Esophagus (tissue), 2 donors: Measurements from ENCODE around the gene FFAR4. TPM values are rescaled to one million over a fixed set of nuclear protein-coding genes. Genes with fewer than 3 reads are reported as not detected.

Experiments used
- H3K27ac ChIP-seq, 2 donors: one replicate each; pipeline ENCODE4 v1.5.1; 2013; ENCODE audit warnings: low read depth in 2 of 2, mild to moderate bottlenecking in 2 of 2, inconsistent platforms in 1 of 2, low read length in 1 of 2, moderate library complexity in 1 of 2
- H3K27me3 ChIP-seq, 2 donors: one replicate each; pipeline ENCODE4 v1.6.1; 2013; ENCODE audit warnings: low read length in 2 of 2, control low read depth in 1 of 2, mild to moderate bottlenecking in 1 of 2; ENCODE audit not compliant: insufficient read depth in 2 of 2, control insufficient read depth in 1 of 2
- H3K36me3 ChIP-seq, 2 donors: one replicate each; pipeline ENCODE4 v1.6.1; 2013; ENCODE audit warnings: low read length in 1 of 2; ENCODE audit not compliant: control insufficient read depth in 2 of 2, insufficient read depth in 2 of 2
- H3K4me1 ChIP-seq, 2 donors: one replicate each; pipeline ENCODE4 v1.6.1; 2013; ENCODE audit warnings: low read length in 1 of 2; ENCODE audit not compliant: control insufficient read depth in 2 of 2, insufficient read depth in 2 of 2
- H3K4me3 ChIP-seq, 2 donors: one replicate each; pipeline ENCODE4 v1.5.1; 2013; ENCODE audit warnings: low read length in 2 of 2, mild to moderate bottlenecking in 2 of 2, low read depth in 1 of 2, moderate library complexity in 1 of 2
- H3K9me3 ChIP-seq, 2 donors: one replicate each; pipeline ENCODE4 v1.6.1; 2013; ENCODE audit warnings: mild to moderate bottlenecking in 2 of 2, low read depth in 1 of 2, low read length in 1 of 2, moderate library complexity in 1 of 2; ENCODE audit not compliant: control insufficient read depth in 2 of 2, insufficient read depth in 1 of 2
- WGBS, 2 donors: extraction: QIAGEN DNeasy Blood & Tissue Kit; methylation state at CpG; one replicate each; pipeline ENCODE4 v1.1.7; 2013; 5-methylcytosine and 5-hydroxymethylcytosine counted together
- polyA plus RNA-seq, 2 donors: library from polyadenylated mRNA; stranded (reverse); fragments of 200-250 nt; gene quantifications; one replicate each; pipeline ENCODE4 v1.2.3, GENCODE V29; 2013
- donor health status: healthy with polysubstance abuse.
- donor health status: Bipolar disorder and iron deficiency.

The FFAR4 gene
- polyA plus RNA-seq, 2 donors, result 0.08 to 0.15 TPM

DNA sequence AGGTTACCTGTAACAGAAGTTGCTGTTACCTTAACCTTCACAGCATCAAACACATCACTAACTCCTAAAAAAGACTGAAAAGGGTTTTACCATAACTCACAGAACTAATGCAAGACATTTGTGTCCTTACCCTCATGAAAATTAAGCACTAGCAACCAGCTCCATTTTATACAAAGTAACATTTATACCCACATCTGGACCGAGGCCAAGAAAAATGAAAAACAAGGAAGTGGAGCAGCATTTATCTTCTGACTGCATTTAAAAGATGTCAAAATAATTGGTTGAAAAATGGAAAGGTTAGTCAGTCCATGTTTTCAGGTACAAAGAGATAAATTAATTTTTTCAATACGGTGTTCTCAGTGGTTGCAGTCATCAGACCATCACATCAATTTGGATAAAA, 37.7 kb downstream of the FFAR4 start:
- Histone ChIP-seq H3K9me3 (peaks cover 0 to 3% of the 10 kb centered on the region in 2 donors), H3K27me3 (peaks cover 10% of the 10 kb centered on the region in 2 donors), H3K4me3 (no peak overlapping the region), H3K27ac (no peak overlapping the region), H3K36me3 (no peaks in the 10 kb centered on the region), H3K4me1 (peaks cover 3 to 5% of the 10 kb centered on the region in 2 donors)
- WGBS, 2 donors, result 15 to 20% methylated on average over 2 of the region's 2 CpGs

DNA sequence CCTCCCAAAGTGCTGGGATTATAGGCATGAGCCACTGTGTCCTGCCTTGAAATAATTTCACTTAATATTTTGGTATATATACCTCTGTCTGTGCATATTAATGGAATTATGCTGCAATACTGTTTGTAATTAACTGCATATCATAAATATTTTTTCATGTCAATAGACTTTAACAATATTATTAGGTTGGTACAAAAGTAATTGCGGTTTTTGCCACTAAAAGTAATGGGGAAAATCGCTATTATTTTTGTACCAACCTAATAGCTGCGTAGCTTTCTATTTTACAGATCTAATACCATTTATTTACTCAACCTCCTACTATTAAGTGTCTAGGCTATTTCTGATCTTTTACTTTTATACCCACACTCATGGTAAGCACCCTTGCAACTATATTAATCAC, 42.0 kb downstream of the FFAR4 start:
- Histone ChIP-seq H3K4me1 (no peaks in the 10 kb centered on the region), H3K9me3 (peaks cover 0 to 3% of the 10 kb centered on the region in 2 donors), H3K27ac (no peak overlapping the region), H3K27me3 (no peaks in the 10 kb centered on the region), H3K36me3 (no peaks in the 10 kb centered on the region), H3K4me3 (no peak overlapping the region)
- 88 to 90% methylated on average over 3 of the region's 3 CpGs for WGBS, 2 donors

- Histone ChIP-seq H3K4me3 (no peak within 1 kb of the TSS), H3K27ac (no peak within 1 kb of the TSS), H3K4me1 (no peaks in the 10 kb centered on the region), H3K9me3 (peaks cover 0 to 3% of the 10 kb centered on the region in 2 donors), H3K36me3 (no peaks in the 10 kb centered on the region), H3K27me3 (no peaks in the 10 kb centered on the region)
- 79 to 81% methylated on average over 6 of the region's 6 CpGs for WGBS, 2 donors
Observed at GRCh38 chr10:93612311-93612710, 45.8 kb downstream of the FFAR4 start, which contains the start of gene PDE6C. Gene PDE6C, plus strand, starts transcription at chr10:93612537. Its CDS starts 189 bp downstream, at chr10:93612726.

DNA sequence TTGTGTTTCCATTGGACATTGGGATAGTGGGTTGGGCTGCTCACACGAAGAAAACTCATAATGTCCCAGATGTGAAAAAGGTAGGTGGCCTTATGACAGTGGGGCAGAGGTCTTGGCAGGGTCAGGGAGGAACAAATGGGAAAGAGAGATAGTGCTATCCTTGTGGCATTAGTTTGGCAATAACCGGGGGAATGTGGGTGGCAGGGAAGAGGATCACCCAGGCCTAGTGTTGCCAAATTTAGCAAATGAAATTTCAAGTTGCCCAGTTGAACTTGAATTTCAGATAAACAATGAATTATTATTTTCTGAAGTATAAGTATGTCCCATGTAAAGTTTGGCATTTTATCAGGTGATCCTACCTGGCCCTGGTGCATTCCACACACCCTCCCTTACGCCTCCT, 46.7 kb downstream of the FFAR4 start:
- no peaks in the 10 kb centered on the region for H3K9me3 ChIP-seq
- H3K36me3 ChIP-seq, result no peaks in the 10 kb centered on the region
- H3K27ac ChIP-seq, result no peak overlapping the region
- WGBS, 2 donors, result 79 to 83% methylated on average over 3 of the region's 3 CpGs
- no peak overlapping the region for H3K4me3 ChIP-seq
- no peaks in the 10 kb centered on the region for H3K27me3 ChIP-seq
- H3K4me1 ChIP-seq, result no peaks in the 10 kb centered on the region

DNA sequence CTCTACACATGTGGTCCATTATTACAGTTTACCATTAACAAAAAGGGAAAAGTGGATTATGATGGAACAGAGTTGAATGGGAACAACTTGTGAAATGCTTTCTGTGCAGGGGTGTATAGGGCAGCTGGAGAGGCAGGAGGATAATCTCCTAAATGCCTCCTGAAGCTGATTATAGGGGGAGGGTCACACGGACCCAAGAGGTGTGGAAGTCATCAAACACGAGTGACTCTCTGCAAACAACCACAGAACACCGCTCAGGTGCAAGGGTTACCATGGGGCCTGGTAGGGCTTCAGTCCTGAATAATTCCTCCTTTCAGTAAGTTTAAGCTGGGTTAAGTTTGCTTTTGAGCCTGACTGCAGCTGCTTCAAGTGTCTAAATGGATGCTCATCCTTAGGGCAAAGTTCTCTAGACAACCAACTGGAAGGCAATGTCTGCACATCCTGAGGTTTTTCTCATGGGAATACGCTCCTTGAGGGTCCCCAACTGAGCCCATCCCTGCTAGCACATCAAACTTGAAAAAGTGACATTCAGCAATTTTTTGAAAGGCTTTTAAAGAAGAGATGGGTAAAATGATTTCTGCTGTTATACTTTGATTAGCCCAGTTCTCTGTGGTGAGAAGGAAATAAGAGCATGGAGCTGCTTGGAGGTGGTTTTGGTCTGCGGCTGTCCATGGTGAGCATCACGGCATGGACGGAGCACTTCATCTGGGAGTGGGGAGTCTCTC, 47.8 kb downstream of the FFAR4 start:
- 73 to 78% methylated on average over 7 of the region's 7 CpGs for WGBS, 2 donors
- no peaks in the 10 kb centered on the region for H3K9me3 ChIP-seq
- H3K27me3 ChIP-seq, result no peaks in the 10 kb centered on the region
- H3K36me3 ChIP-seq, result no peaks in the 10 kb centered on the region
- no peaks in the 10 kb centered on the region for H3K4me1 ChIP-seq
- H3K4me3 ChIP-seq, result no peak overlapping the region
- no peak overlapping the region for H3K27ac ChIP-seq

DNA sequence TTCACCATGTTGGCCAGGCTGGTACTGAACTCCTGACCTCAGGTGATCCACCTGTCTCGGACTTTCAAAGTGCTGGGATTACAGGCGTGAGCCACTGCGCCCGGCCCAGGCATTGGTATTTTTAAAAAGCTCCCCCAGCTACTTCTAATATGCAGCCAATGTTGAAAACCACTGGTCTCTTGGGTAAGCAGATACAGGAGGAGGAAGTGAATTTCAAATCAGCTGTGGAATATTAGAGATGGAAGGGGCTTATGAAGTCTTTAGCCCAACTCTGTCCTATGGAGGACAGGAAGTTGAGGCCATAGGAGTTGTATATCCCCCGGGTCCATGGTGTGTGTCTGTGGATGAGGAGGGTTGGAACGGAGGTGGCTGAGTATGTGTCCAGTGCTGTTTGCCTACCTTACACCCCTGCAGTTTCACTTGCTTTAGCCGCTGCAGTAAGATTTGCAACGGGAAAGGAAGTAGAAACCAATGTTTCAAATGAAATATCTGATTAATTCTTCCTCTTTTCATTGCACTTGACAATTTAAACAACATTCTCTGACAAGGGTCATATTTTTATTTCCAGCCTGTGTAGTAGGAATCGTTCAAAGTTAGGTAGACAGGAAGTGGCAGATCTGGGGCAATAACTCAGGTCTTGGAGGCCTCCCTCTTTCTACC, 49.2 kb downstream of the FFAR4 start:
- H3K4me1 ChIP-seq, result no peaks in the 10 kb centered on the region
- H3K27me3 ChIP-seq, result no peaks in the 10 kb centered on the region
- H3K9me3 ChIP-seq, result no peaks in the 10 kb centered on the region
- no peaks in the 10 kb centered on the region for H3K36me3 ChIP-seq
- H3K4me3 ChIP-seq, result no peak overlapping the region
- WGBS, 2 donors, result 69 to 72% methylated on average over 9 of the region's 9 CpGs
- H3K27ac ChIP-seq, result no peak overlapping the region

GRCh38 chr10:93620925-93621324, 54.5 kb downstream of the FFAR4 start:
- H3K36me3 ChIP-seq, result no peaks in the 10 kb centered on the region
- 73 to 77% methylated on average over 7 of the region's 7 CpGs for WGBS, 2 donors

DNA sequence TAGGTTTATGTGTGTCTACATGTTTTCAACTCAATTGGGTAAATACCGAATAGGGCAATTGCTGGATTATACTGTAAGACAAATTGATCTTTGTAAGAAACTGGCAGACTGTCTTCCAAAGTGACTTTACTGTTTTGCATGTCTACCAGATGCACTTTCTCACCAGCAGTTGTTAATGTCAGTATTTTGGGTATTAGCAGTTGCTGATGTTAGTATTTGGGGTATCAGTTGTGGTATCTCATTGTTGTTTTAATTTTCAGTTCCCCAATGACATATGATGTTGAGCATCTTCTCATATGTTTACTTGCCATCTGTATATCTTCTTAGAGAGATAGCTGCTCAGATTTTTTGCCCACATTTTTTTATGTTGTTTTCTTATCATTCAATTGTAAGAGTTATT, 56.5 kb downstream of the FFAR4 start:
- WGBS, 2 donors, result 79 to 93% methylated on average over 1 of the region's 1 CpG

More at GRCh38 chr10:93620925-93621324, 54.5 kb downstream of the FFAR4 start:
- H3K27ac ChIP-seq, result no peak overlapping the region
- H3K4me1 ChIP-seq, result no peaks in the 10 kb centered on the region
- H3K9me3 ChIP-seq, result no peaks in the 10 kb centered on the region
- no peak overlapping the region for H3K4me3 ChIP-seq
- no peaks in the 10 kb centered on the region for H3K27me3 ChIP-seq

GRCh38 chr10:93628858-93629257, 62.4 kb downstream of the FFAR4 start:
- Histone ChIP-seq H3K27ac (no peak overlapping the region), H3K36me3 (no peaks in the 10 kb centered on the region), H3K9me3 (no peaks in the 10 kb centered on the region), H3K27me3 (no peaks in the 10 kb centered on the region), H3K4me3 (no peak overlapping the region), H3K4me1 (no peaks in the 10 kb centered on the region)
- WGBS, 2 donors, result 75 to 80% methylated on average over 4 of the region's 4 CpGs

More for the DNA sequence above, 56.5 kb downstream of the FFAR4 start:
- Histone ChIP-seq H3K36me3 (no peaks in the 10 kb centered on the region), H3K27ac (no peak overlapping the region), H3K4me1 (no peaks in the 10 kb centered on the region), H3K4me3 (no peak overlapping the region), H3K27me3 (no peaks in the 10 kb centered on the region), H3K9me3 (no peaks in the 10 kb centered on the region)
